Caco-2 (cell line): Measurements from ENCODE around the gene TENM3. TPM values are rescaled to one million over a fixed set of nuclear protein-coding genes. Genes with fewer than 3 reads are reported as not detected.
"Not testable (repeated sequence)": the region's sequence is repeated elsewhere in the genome, so short reads cannot be mapped to it uniquely, and the experiment has no call there.

Experiments
- BruUV-seq: library from RNA; stranded (reverse); fragments of 400-500 nt; replicated peaks from 2 replicates; lab custom pipeline; 2021; lab: Mats Ljungman, UMichigan
- CTCF ChIA-PET: fragments of 300-600 bp; sonication (Branson Sonifier 250); formaldehyde crosslinking; loops from one replicate; lab custom pipeline; 2022; ENCODE audit warnings: antibody characterized with exemption; lab: Charles Lee
- POLR2A ChIA-PET: fragments of 300-600 bp; sonication (Branson Sonifier 250); formaldehyde crosslinking; loops from one replicate; lab custom pipeline; 2022; ENCODE audit warnings: antibody characterized with exemption; lab: Charles Lee
- DNase-seq, 2 experiments: peaks; one replicate each; pipeline versions ENCODE4 v3.0.0 to v3.0.0-alpha.2; 2020 to 2022
- H3K27me3 ChIP-seq: replicated peaks from 2 replicates; pipeline ENCODE4 v1.6.0; 2011; ENCODE audit warnings: low read length; ENCODE audit not compliant: control insufficient read depth, insufficient read depth
- H3K36me3 ChIP-seq: 2 replicates; pipeline ENCODE4 v1.5.1; 2011; ENCODE audit warnings: low read length; ENCODE audit not compliant: control insufficient read depth, insufficient read depth
- H3K4me1 ChIP-seq: fragments of 250-450 bp; sonication (Bioruptor Pico); 2 replicates; pipeline ENCODE4 v1.5.1; 2020; ENCODE audit warnings: mild to moderate bottlenecking
- H3K4me3 ChIP-seq: 2 replicates; pipeline ENCODE4 v1.5.1; 2011; ENCODE audit warnings: low read depth, mild to moderate bottlenecking, control low read depth, low read length
- H3K9me3 ChIP-seq: fragments of 250-450 bp; sonication (Bioruptor Pico); 2 replicates; pipeline ENCODE4 v1.5.1; 2020; ENCODE audit warnings: mild to moderate bottlenecking, moderate library complexity
- H3K27ac Mint-ChIP-seq: one replicate; pipeline ENCODE4 v1.8.0; 2022; ENCODE audit warnings: mixed read lengths; ENCODE audit not compliant: unreplicated experiment
- H3K27me3 Mint-ChIP-seq: one replicate; pipeline ENCODE4 v1.8.0; 2022; ENCODE audit warnings: mixed read lengths; ENCODE audit not compliant: insufficient read depth, unreplicated experiment
- H3K36me3 Mint-ChIP-seq: one replicate; pipeline ENCODE4 v1.8.0; 2022; ENCODE audit warnings: mild to moderate bottlenecking, mixed read lengths; ENCODE audit not compliant: insufficient read depth, unreplicated experiment
- H3K4me1 Mint-ChIP-seq: one replicate; pipeline ENCODE4 v1.8.0; 2022; ENCODE audit warnings: low read depth, mixed read lengths; ENCODE audit not compliant: unreplicated experiment
- H3K4me3 Mint-ChIP-seq: one replicate; pipeline ENCODE4 v1.8.0; 2022; ENCODE audit warnings: mild to moderate bottlenecking, moderate library complexity, mixed read lengths; ENCODE audit not compliant: unreplicated experiment
- H3K9me3 Mint-ChIP-seq: one replicate; pipeline ENCODE4 v1.8.0; 2022; ENCODE audit warnings: mixed read lengths; ENCODE audit not compliant: unreplicated experiment
- CTCF ChIP-seq, 2 experiments: fragments of 200-600 bp in 1 of 2; IDR thresholded peaks; 1 replicate in 1 of 2; 2 replicates in 1 of 2; pipeline versions ENCODE4 v1.5.1 to v1.8.0; 2011 to 2022; ENCODE audit warnings: antibody characterized with exemption in 1 of 2, control low read depth in 1 of 2, inconsistent platforms in 1 of 2, low read depth in 1 of 2, low read length in 1 of 2, mild to moderate bottlenecking in 1 of 2, moderate library complexity in 1 of 2; ENCODE audit not compliant: insufficient read depth in 1 of 2, severe bottlenecking in 1 of 2, unreplicated experiment in 1 of 2
- intact Hi-C: fragments of 100-400 bp; cut with micrococcal nuclease; formaldehyde crosslinking; loops from one replicate; pipeline ENCODE4 v1.10.0; 2022; ENCODE audit not compliant: unreplicated experiment
- total RNA-seq: library from RNA; stranded (reverse); gene quantifications from 2 replicates; pipeline ENCODE4 v1.2.3, GENCODE V29; 2022

TENM3 gene
- total RNA-seq, 1 experiment from 2014 or later, result 94.7 TPM

- Mint-ChIP-seq H3K27ac (peak overlapping the region; percentile 96), H3K27me3 (no peaks in the 10 kb centered on the region), H3K4me1 (peaks cover 55% of the 10 kb centered on the region), H3K9me3 (peaks cover 6% of the 10 kb centered on the region), H3K4me3 (peak overlapping the region; percentile 45), H3K36me3 (peaks cover 34% of the 10 kb centered on the region)
- no peak overlapping the region for H3K4me3 ChIP-seq
- H3K4me1 ChIP-seq, result peaks cover 53% of the 10 kb centered on the region
- intact Hi-C loops, result no loop called here
- no peaks in the 10 kb centered on the region for H3K36me3 ChIP-seq
- peak; percentile 60 to 77 for DNase-seq
- POLR2A ChIA-PET, result interaction anchor here (0.6 kb wide), 1 partner anchor 888 kb away, joined by 3 read pairs; no protein-coding TSS in a partner anchor
- no peaks in the 10 kb centered on the region for H3K27me3 ChIP-seq
- H3K9me3 ChIP-seq, result no peaks in the 10 kb centered on the region
- no TSS peak for BruUV-seq
- CTCF ChIA-PET, result no interaction called here
- TF ChIP-seq CTCF (IDR thresholded peaks at IDR 0.05; ENCODE audit: insufficient read depth in 1 of 2, low read depth in 1 of 2, low read length in 1 of 2, severe bottlenecking in 1 of 2, unreplicated experiment in 1 of 2), result no peak
Measured at GRCh38 chr4:182238355-182238931, 4.8 kb upstream of the TENM3 start.

GRCh38 chr4:182240161-182241130 lies 2.8 kb upstream of the TENM3 start:
- intact Hi-C loops, result loop anchor here (1.0 to 5.0 kb wide), 6 partner anchors 32 to 861 kb away; no protein-coding TSS in a partner anchor

GRCh38 chr4:182242260-182242659 lies 942 bp upstream of the TENM3 start:
- CTCF ChIA-PET, DNase-seq, BruUV-seq, H3K36me3 ChIP-seq, H3K9me3 ChIP-seq, POLR2A ChIA-PET, H3K27me3 ChIP-seq, H3K27me3 Mint-ChIP-seq, H3K4me3 ChIP-seq: not testable (repeated sequence)
- H3K4me3 Mint-ChIP-seq, result peak overlapping the region; percentile 86
- H3K27ac Mint-ChIP-seq, result peak overlapping the region; percentile 96
- H3K9me3 Mint-ChIP-seq, result peaks cover 10% of the 10 kb centered on the region
- H3K36me3 Mint-ChIP-seq, result peaks cover 59% of the 10 kb centered on the region
- intact Hi-C loops, result loop anchor here (5.0 kb wide), 1 partner anchor 95 kb away; no protein-coding TSS in a partner anchor
- peaks cover 54% of the 10 kb centered on the region for H3K4me1 Mint-ChIP-seq
- peaks cover 47% of the 10 kb centered on the region for H3K4me1 ChIP-seq

More at GRCh38 chr4:182240161-182241130, 2.8 kb upstream of the TENM3 start:
- peaks cover 57% of the 10 kb centered on the region for H3K4me1 ChIP-seq
- peak overlapping the region; percentile 21 for H3K4me3 ChIP-seq
- H3K27me3 ChIP-seq, result no peaks in the 10 kb centered on the region
- TSS peak; percentile 21 for BruUV-seq
- H3K36me3 ChIP-seq, result no peaks in the 10 kb centered on the region
- peak overlapping the region; percentile 45 for H3K4me3 Mint-ChIP-seq
- H3K9me3 ChIP-seq, result no peaks in the 10 kb centered on the region
- TF ChIP-seq CTCF (IDR thresholded peaks at IDR 0.05; ENCODE audit: insufficient read depth in 1 of 2, low read depth in 1 of 2, low read length in 1 of 2, severe bottlenecking in 1 of 2, unreplicated experiment in 1 of 2), result no peak
- no peaks in the 10 kb centered on the region for H3K27me3 Mint-ChIP-seq
- CTCF ChIA-PET, result no interaction called here
- H3K9me3 Mint-ChIP-seq, result peaks cover 10% of the 10 kb centered on the region
- POLR2A ChIA-PET, result no interaction called here
- H3K27ac Mint-ChIP-seq, result peak overlapping the region; percentile 96
- H3K4me1 Mint-ChIP-seq, result peaks cover 45% of the 10 kb centered on the region
- H3K36me3 Mint-ChIP-seq, result peaks cover 42% of the 10 kb centered on the region
- peak; percentile 83 to 90 for DNase-seq
